Omental fat pad (tissue), 4 donors: ENCODE data around the gene HHAT. TPM values are rescaled to one million over a fixed set of nuclear protein-coding genes. Genes with fewer than 3 reads are reported as not detected.

Experiments
- ATAC-seq: fragments of 150-250 bp; one replicate; pipeline ENCODE4 v1.9.1; 2016; ENCODE audit warnings: mild to moderate bottlenecking, moderate library complexity; ENCODE audit not compliant: low FRiP score
- DNase-seq: peaks from one replicate; pipeline ENCODE4 v3.0.0-alpha.2; 2019; ENCODE audit warnings: low spot score
- CTCF ChIP-seq, 3 donors: fragments of 450-650 bp; IDR thresholded peaks; one replicate each; pipeline ENCODE4 v1.5.1; 2016 to 2017; ENCODE audit warnings: antibody characterized with exemption in 3 of 3, mild to moderate bottlenecking in 3 of 3, moderate library complexity in 2 of 3
- total RNA-seq, 4 donors: library from RNA; depleted of rRNA; stranded (reverse); fragments of >200 nt; gene quantifications; one replicate each; pipeline ENCODE4 v1.1.0, GENCODE V29; 2016

The HHAT gene
- total RNA-seq, 4 donors from 2014 or later = 3.4 to 7.8 (median 4.6) TPM

GRCh38 chr1:210703593-210703992, 374.9 kb downstream of the HHAT start:
- no peak for TF ChIP-seq CTCF (IDR thresholded peaks at IDR 0.05)
- no peak for DNase-seq
- no peak for ATAC-seq

- DNase-seq = no peak
- ATAC-seq = no peak
- no peak for TF ChIP-seq CTCF (IDR thresholded peaks at IDR 0.05)
Measured at GRCh38 chr1:210705086-210705485, 376.4 kb downstream of the HHAT start.

GRCh38 chr1:210706246-210706645, 377.5 kb downstream of the HHAT start:
- DNase-seq (no peak), ATAC-seq (no peak)
- TF ChIP-seq CTCF (IDR thresholded peaks at IDR 0.05) = no peak

GRCh38 chr1:210707300-210708240, 378.9 kb downstream of the HHAT start:
- ATAC-seq (no peak), DNase-seq (no peak)
- no peak for TF ChIP-seq CTCF (IDR thresholded peaks at IDR 0.05)

GRCh38 chr1:210709701-210710100, 381.0 kb downstream of the HHAT start:
- DNase-seq = no peak
- no peak for TF ChIP-seq CTCF (IDR thresholded peaks at IDR 0.05)
- no peak for ATAC-seq

- DNase-seq = no peak
- ATAC-seq = no peak
- no peak for TF ChIP-seq CTCF (IDR thresholded peaks at IDR 0.05)
Measured at GRCh38 chr1:210711825-210712612, 383.3 kb downstream of the HHAT start.
